ENCODE data around the gene FAM53B.

- TF ChIP-seq CTCF (IDR thresholded peaks at IDR 0.05) = no peak
- no peak for TF ChIP-seq POLR2A (IDR thresholded peaks at IDR 0.05)
- peak in 1 of 3 donors; percentile 65 for TF ChIP-seq POLR2AphosphoS5 (IDR thresholded peaks at IDR 0.05)
- TF ChIP-seq EP300 (IDR thresholded peaks at IDR 0.05) = no peak
These were observed 83.6 kb downstream of the FAM53B start for GRCh38 chr10:124660404-124661125.
